ENCODE results near the gene FGD3.

GRCh38 chr9:93008457-93008856, 61.1 kb downstream of the FGD3 start:
- TF ChIP-seq CTCF (optimal IDR thresholded peaks at IDR 0.05 in 1 of 3, IDR thresholded peaks at IDR 0.05 in 1 of 3, conservative IDR thresholded peaks at IDR 0.05 in 1 of 3; ENCODE audit: extremely low read depth in 1 of 3, insufficient read depth in 2 of 3, low read length in 3 of 3) (no peak), EZH2 (IDR thresholded peaks at IDR 0.05; ENCODE audit: low read length) (no peak)

All from keratinocyte (primary cell).